DMS79 (cell line): ENCODE data around the gene TXLNA.
A peak's percentile ranks its signal among the peaks of the same experiment; 100 is the strongest.

Experiments used
- DNase-seq: peaks from one replicate; lab custom pipeline; 2025; lab: John Stamatoyannopoulos, UW

TXLNA gene

DNA sequence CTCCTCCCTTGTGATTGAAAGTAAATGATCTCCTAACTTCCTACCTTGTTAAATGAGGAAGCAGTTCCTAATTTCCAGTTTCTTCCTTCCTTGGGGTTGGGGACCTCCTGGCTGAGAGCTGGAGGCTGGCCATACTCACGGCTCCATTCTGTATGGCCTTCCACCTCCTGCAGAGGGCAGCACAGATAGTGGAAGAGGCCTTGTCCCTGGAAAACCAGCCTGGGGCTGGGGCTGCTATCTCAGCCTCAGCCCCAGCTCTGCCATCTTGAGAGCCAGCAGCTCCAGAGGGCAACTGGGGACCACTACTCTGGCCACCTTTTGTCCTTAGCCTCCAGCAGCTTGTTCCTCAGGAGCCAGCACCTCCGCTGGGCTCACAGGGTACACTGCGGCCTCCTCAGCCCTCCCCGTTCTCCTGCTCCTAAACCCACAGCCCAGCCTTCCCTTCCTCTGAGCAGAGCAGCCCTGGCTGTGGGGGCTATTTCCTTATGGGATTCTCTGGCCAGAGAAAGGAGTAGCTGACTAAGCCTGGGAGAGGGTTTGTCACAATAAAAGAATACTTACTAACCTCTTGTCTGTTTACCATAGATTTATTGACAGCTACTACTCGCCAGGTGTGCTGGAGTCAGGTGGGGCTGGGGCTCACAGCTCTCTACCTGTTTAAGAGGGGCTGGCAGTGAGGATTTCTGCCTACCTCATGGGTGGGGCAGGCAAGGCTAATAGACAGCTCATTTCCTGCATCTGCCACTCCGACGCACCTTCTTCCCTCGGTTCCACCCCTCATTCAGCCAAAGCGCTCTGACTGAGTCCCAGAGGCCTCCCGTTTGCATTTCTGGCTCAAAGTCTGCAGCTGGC lies 36.4 kb downstream of the TXLNA start:
- peak; percentile 43 for DNase-seq

DNA sequence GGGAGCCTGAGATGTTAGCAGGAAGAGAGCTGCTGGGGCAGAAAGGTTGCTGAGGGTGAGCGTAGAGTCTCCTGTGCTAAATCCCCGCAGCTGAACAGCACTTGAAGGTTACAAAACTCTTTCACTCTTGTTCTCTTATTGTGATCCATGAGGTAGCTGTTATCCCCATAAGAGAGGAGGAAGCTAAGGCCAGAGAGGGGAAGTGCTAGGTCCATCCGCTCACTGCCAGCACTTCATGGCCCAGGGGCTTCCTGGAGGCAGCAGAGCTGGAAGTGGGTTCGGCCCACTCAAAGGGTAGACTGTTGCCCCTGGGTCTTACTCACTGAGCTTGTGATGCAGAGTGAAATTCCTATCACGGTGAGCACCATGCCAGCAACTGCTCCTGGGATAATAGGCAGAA lies 37.1 kb downstream of the TXLNA start:
- no peak for DNase-seq

DNA sequence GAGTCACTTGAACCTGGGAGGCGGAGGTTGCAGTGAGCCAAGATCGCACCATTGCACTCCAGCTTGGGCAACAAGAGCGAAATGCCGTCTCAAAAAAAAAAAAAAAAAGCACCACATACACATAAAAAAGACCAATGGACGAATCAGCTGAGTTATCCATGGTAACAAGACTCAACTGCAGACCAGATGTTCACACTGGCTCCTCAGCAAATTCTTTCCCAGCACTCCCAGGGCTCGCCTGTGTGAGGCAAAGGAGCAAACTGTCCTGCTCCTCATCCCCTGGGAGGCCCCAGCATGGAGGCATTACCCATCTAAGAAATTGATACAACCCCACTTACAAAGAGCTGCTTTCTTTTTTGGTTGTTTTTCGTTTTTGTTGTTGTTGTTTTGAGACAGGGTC lies 39.5 kb downstream of the TXLNA start:
- DNase-seq, result no peak

DNA sequence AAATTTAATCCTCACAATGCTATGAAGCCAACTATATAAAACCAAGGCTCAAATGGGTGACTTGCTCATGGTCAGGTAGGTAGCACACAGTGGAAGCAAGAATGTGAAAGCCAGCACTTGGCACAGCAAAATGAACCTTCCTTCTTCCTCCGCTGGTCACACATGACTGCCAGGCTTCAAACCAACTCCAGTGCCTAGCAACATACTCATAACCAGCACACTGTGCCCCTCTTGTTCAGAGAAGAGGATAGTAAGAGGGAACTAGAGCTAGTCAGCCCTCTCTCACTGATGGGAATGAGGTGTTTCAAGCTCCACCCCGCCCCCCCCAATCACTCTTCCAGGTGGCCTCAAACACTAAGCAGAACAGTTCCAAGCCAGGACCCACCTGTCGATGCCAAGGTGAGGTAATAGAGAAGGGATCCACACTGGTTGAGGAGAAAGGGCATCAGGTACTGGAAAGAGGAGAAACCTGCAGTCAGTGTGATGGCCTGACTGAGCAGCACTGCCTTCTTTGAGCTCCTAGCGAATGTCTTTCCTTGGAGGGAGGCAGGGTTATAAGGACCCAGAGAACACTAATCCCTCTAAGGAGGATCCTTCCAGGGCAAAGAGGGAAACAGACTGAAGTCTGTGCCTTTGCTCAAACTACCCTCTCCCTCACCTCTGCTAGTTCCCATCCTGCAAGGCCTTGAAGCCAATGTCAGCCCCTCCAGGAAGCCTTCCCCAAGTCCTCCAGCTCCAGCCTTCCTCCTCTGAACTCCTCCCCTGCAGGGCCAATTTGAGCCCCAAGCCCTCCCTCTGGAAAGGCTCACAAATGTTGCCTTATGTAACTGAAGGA lies 41.5 kb downstream of the TXLNA start:
- peak; percentile 97 for DNase-seq

DNA sequence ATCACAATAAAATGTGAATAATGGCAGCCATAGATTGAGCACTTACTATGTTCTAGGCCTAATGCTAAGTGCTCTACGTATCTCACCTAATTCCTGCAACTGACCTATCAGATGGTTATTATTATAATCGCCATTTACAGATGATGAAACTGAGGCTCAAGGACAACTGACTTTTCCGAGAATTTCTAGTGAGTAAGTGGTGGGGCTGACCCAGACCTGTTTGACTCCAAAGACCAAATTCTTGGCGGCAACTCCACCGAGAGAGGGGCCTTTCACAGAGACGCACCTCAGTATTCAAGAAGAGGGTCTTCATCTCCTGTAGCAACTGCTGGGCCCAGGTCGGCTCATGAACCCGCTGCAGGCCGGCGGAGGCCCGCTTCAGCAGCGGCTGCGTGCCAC lies 42.1 kb downstream of the TXLNA start:
- no peak for DNase-seq

DNA sequence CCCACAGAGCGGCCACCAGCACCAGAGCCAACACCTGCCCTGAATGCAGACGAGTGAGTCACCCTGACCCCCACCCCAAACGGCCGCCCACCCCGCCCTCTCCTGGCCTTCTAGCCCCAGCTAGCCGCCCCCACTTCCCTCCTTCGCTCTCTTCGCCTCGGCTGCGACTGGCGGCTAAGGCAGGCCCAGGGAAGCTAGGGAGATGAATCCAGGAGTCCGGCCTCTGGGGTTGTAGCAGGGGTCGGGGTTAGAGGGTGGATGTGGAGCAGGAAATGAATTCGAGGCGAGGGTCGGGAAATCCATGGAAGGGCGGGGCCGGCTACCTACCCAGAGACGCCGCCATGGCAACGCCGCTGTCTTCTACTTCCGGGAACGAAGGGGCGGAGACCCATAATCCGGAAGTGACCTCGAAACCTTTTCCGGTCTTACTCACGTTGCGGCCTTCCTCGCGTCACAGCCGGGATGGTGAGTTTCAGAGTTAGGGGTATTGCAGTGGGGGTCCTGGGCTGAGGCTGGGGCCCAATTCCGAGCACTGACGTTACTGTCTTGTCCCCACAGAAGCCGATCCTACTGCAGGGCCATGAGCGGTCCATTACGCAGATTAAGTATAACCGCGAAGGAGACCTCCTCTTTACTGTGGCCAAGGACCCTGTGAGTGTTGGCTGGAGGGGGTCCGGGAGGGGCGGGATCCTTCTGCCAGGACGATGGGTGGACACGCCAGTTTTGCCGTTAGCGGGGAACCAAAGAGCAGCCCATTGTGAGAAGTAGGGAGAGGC lies 42.7 kb downstream of the TXLNA start, which contains the start of the genes EIF3I and TMEM234:
TSS of gene EIF3I (plus strand) at position 428 of the 776 bp plus-strand sequence. CDS start at position 463, 35 bp downstream.
TSS of gene TMEM234 (minus strand) at position 374 of the 776 bp plus-strand sequence. CDS start at position 343, 31 bp downstream.
- peak; percentile 89 for DNase-seq

DNA sequence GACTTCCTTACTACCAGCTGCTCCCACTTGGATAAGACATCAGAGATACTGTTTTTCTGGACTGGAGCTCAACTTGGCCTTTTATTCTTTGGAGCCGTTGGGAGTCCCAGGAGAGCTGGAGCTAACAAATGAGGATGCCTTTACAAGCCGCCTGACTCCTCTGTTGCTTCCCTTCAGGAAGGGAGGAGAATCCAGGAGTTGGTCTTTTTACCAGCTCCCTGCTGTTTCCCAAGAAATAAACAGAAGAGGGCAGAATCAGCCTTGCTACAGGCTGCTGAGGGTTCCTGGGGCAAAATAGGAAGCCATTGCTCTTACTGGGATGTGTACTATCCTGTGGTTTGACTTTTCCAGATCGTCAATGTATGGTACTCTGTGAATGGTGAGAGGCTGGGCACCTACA lies 44.2 kb downstream of the TXLNA start:
- no peak for DNase-seq

DNA sequence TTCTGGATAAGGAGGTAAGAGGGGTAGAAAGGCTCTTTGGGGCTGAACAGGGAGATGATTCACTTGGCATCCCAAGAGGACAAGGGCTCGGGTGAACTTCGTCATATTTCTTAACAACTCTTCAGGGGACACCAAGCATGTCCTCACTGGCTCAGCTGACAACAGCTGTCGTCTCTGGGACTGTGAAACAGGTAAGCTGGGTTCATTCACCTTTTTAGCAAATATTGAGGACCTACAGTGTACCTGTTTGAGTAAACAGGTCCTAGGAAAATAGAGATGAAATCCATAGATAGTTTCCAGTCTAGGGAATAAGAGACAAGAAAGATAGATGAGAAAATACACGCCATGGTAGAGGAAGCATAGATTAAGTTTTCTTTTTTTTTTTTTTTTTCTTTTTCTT lies 44.8 kb downstream of the TXLNA start:
- DNase-seq, result no peak

DNA sequence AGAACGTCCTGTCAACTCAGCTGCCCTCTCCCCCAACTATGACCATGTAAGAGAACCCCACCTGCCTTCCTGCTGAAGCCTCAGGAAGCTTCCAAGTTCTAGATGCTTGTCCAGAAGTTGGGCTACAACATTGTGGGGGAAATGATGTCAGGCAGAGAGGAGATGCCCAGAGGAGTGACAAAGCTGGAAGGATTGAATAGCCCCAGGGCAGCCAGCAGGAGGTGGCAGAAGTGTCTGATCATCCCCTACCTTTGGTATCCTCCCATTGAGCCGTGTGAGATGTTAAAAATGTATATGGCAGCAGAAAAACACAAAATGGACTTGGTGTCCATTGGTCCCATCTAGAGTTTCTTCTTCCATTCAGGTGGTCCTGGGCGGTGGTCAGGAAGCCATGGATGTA lies 49.3 kb downstream of the TXLNA start:
- no peak for DNase-seq

DNA sequence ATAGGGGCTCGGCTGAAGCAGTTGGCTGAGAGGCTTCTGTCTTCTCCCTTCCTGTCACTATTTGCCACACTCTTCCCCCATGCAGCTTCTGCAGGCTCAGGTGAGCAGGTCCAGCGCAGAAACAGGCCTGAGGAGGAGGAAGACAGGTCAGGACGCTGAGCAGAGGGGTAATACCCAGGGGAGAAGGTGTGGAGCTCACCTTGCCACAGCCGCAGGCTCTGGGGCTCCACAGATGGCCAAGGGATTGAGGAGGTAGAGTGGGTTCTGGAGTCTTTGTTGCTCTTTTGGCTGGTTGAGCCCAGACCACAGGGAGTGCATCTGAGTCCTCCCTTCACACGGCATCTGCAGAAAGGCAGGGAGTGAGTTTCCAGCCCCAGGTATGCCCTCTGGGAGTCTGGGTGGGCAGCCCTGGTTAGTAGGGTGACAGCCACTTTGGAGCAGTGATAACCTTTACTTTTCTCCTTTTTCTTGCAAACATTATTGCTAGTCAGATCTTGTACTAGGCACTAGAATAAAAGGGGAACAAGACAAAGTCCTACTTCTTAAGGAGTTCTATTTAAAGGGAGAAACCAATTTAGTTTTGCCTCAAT lies 52.5 kb downstream of the TXLNA start:
- no peak for DNase-seq

DNA sequence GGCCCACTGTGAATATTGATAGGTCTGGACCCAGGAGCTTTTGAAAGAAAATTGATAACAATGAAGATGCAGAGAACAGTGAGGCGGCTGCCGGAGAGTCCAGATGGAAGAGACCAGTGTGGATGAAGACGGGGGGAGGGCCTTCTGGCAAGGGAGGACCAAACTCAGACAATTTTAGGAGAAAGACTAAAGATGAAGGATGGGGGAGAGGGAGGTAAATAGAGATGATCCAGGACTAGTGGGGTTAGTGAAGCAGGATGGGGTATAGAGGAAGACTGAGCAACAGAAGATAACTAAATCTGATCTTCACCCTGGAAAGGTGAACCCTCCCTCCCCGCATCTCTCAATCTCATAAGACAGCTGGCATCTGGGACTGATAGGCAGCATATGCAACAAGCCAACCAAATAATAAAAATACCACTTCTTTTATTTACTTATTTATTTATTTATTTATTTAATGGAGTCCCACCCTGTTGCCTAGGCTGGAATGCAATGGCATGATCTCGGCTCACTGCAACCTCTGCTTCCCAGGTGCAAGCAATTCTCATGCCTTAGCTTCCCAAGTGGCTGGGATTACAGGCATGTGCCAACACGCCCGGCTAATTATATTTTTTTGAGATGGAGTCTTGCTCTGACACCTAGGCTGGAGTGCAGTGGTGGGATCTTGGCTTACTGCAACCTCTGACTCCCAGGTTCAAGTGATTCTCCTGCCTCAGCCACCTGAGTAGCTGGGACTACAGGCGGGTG lies 53.3 kb downstream of the TXLNA start:
- DNase-seq, result peak; percentile 81

DNA sequence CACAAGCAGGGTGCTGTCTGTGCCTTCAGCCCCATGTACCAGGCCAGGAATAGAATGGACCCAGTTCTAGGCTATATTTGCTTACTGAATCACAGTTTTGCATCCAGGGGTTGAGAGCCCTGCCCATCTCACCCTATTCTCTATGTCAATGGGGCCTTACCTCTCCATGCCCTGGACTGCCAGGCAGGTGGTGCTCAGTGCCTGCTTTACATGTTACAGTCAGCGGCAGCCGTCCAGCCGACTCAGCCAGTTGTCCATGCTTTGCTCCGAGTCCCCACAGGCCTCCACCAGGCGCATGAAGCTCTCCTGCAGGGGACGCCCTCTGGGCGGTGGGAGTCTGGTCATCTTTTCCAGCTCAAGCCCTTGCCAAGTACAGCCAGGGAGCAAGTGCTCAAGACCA lies 55.3 kb downstream of the TXLNA start:
- no peak for DNase-seq

DNA sequence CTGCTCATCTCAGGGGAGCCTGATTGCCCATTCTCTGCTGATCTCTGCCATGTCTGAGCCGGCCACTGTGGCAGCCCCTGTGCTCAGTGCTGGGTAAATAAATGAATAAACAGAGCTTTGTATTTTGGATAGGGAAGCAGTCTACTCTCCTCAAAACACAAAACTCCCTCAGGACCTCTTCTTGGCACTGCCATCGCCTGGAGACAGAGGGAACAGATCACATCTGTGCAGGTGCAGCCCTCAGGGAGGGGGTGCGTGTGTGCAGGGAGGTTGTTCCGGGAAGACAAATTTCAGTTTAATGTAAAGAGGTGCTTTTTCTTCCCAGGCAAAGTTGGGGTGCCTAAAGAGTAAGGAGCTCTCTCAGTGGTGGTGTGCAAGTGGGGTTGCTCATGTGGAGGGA lies 59.9 kb downstream of the TXLNA start:
- DNase-seq, result peak; percentile 64

DNA sequence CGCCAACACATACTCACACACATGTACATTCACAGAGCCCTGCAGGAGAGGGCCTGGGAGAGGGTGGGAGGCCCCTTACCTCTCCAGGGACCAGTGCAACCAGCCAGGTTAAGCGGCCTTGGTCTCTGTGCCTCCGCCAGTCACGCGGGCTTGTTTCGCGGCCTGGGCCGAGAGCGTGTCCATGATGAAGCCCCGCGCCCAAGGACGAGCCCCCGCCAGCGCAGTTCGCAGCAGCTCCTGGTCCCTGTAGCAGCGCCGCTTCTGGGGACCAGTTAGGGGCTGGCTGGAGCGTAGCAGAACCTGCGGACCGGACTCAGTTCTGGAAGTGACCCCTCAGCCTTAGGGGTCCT lies 60.3 kb downstream of the TXLNA start:
- peak; percentile 64 for DNase-seq

DNA sequence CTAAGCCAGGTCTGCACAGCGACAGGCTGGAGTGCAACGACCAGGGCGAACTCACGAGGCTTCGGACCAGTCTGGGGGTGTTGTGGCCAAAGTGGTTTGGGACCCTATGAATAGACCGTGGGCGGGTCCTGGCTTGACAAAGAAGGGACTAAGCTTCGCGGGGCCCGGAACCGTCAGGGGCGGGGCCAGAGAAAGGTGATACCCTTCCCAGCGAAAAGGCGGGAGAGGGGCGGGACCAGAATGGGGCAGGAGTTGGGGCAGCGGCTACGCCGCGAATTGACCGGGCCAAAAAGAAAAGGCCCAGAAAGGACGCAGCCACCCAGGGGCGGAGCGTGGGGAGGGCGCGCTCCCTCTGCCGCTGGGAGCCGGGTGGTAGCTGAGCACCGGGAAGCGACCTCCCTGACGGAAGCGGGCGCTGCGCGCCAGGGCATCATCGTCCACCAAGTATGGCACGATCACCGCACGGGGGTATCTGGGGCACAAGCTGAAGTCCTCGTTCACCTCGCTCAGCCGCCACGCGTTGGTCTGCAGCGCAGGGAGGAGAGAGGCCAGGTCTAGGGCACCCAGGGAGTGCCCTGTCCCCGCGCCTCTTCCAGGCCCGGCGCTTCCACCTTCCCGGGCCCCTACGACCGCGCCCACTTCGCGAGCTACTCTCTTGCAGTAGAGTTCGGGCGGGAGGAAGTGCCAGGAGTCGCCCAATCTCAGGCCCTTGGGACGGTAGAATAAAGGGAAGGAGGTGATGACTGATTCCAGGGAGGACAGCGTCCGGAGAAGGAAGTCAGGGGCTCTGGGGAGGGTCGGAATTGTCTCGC lies 60.9 kb downstream of the TXLNA start:
- DNase-seq, result peak; percentile 95

DNA sequence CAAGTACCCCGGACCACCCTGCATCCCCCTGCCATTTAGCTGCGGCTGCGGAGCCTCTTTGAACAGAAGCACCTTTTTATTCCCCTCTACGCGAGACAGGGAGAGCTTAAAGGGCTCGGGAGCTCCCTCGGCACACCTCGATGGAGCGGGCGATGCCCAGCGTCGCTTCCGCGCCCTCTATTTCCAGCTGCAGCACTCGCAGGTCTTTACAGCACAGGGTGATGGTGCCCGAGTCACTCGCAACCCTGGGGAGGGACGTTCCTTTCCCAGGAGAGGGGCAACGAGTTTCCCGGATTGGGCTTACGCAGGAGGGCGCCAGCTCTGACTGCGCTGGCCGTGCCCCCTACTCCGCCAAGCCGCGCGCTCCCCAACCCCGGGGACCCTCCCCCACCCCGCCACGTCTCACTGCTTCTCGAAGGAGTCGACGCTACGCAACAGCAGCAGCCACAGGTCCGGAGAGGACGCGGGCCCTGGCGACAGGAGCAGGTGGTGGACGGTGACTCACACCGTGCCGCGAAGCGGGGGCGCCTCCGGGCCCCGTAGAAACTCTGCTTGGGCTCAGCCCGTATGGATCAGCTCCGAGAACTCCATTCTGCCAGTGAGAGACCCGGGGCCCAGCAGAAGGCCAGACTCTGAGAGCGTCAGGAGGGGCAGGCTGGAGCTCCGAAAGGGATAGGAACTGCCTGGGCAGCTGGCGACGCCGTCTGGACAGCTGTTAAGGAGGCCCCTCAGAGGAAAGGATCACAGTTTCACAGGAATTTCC lies 61.7 kb downstream of the TXLNA start:
- peak; percentile 86 for DNase-seq

DNA sequence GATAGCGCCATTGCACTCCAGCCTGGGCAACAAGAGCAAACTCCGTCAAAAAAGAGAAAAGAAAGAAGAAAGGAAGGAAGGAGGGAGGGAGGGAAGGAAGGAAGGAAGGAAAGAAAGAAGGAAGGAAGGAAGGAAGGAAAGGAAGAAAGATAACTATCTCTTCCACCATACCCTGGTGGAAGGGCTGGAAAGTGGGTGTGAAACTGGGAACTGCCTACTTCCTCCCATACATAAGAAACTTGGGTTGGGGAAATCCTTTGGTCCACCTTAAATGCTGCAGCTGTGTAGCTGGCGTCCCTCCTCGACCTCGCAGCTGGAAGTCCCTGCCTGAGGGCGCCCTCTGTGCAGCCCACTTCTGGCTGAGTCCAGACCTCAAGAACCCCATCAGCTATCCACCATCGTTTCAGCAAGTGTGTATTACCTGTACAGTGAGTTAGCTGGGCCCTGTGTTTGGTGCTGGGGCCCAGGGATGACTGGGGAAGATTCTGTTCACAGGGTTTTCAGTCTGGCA lies 62.9 kb downstream of the TXLNA start:
- DNase-seq, result no peak

DNA sequence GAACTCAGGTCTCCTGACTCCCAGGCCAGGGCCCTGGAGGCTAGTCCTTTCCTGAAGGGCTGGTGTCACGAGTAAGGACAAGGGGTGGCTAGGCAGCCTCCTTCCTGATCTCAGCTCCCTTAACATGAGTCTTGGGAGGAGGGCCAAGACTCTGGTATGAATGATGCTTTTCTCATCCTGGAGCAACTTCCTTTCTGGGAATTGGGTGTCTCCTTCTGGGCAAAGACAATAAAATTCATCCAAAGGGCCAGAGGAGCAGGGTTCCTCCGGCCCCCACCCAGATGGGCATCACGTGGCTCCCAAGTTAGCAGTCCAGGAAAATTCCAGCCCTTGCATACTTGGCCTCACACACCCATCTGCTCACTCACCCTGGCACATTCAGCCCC lies 67.4 kb downstream of the TXLNA start, which contains the start of gene FAM167B:
TSS of gene FAM167B (plus strand) at position 335 of the 386 bp plus-strand sequence. CDS start 200 bp downstream, outside the sequence.
- DNase-seq, result no peak

DNA sequence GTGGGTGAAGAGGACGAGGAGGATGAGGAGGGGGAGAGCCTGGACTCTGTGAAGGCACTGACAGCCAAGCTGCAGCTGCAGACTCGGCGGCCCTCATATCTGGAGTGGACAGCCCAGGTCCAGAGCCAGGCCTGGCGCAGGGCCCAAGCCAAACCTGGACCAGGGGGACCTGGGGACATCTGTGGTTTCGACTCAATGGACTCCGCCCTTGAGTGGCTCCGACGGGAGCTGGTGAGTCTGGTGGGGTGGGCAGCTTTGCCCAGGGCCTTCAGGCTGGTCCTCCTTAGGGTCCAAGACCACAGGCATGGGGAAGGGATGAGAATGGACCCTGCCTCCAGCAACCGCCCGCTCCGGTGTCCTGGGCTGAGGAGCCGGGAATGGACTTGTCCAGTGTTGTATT lies 68.0 kb downstream of the TXLNA start:
- DNase-seq, result no peak
